DMS 273 (cell line): ENCODE measurements around the gene HOXD12.
A peak's percentile ranks its signal among the peaks of the same experiment; 100 is the strongest.

Experiments used
- DNase-seq: peaks from one replicate; lab custom pipeline; 2025; ENCODE audit not compliant: unreplicated experiment; lab: John Stamatoyannopoulos, UW

The HOXD12 gene

DNA sequence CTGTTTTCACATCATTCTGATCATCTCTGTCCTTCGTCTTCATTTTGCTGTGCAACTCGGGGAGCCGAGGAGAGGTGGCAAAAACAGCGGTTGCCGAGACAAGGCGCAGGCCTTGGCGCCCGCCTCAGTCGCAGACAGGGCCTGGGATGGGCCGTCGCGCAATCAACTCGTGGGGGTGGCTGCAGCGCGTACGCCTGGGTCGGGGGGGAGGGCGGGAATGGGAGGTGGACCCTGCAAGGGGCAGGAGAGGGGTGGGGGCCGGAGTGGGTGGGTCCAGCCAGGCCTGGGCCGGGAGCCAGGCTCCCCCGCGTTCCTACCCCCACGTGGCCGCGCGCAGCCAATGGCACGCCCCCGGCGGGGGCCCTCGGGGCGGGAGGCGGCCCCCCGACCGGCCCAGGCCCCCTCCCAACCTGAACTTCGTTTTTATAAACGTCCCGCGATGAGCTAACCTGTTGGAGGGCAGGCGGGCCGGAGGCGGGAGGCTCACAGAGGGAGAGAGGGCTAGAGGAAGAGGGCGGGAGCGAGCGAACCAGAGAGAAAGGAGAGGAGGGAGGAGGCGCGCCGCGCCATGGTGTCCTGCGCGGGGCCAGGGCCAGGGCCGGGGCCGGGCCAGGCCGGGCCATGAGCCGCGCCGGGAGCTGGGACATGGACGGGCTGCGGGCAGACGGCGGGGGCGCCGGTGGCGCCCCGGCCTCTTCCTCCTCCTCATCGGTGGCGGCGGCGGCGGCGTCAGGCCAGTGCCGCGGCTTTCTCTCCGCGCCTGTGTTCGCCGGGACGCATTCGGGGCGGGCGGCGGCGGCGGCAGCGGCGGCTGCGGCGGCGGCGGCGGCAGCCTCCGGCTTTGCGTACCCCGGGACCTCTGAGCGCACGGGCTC, 7.1 kb upstream of the HOXD12 start, which contains the start of gene HOXD13:
TSS of gene HOXD13 (plus strand) at position 452 of the 875 bp plus-strand sequence. CDS start at position 622, 170 bp downstream.
- DNase-seq = peak; percentile 80

DNA sequence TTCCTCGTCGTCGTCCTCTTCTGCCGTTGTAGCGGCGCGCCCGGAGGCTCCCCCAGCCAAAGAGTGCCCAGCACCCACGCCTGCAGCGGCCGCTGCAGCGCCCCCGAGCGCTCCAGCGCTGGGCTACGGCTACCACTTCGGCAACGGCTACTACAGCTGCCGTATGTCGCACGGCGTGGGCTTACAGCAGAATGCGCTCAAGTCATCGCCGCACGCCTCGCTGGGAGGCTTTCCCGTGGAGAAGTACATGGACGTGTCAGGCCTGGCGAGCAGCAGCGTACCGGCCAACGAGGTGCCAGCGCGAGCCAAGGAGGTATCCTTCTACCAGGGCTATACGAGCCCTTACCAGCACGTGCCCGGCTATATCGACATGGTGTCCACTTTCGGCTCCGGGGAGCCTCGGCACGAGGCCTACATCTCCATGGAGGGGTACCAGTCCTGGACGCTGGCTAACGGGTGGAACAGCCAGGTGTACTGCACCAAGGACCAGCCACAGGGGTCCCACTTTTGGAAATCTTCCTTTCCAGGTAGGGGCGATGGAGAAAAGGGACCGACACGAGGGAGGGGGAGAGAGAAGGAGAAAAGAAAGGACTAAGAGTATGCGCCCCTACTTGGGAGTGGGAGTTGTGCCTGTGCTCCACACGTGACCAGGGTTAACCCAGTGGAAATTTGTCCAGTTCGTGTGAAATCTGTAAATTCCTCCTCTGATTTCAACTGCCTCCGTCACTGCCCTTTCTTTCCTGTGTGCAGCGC, 6.3 kb upstream of the HOXD12 start:
- peak; percentile 81 for DNase-seq

DNA sequence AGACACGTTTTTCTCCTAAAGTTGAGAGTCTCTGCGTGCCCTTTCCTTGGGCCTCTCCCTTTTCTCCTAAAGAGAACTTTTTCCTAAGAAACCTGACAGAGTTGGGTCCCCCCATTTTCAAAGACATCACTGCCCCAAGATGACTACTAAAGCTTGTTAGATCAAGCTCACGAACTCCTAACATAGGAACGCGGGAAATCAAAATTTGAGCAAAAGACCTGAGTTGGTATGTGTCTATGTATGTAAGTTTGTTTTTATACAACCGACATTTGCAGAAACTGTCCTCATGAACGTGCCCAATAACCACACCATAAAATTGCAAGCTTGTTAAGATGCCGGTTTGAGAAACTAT, 5.7 kb upstream of the HOXD12 start:
- no peak for DNase-seq

DNA sequence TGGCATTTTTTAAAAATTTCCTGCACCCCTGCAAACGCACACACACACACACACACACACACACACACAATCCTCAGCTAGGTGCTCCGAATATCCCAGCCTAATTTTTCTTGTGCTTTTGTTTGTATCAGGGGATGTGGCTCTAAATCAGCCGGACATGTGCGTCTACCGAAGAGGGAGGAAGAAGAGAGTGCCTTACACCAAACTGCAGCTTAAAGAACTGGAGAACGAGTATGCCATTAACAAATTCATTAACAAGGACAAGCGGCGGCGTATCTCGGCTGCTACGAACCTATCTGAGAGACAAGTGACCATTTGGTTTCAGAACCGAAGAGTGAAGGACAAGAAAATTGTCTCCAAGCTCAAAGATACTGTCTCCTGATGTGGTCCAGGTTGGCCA, 5.2 kb upstream of the HOXD12 start:
- peak; percentile 44 for DNase-seq

DNA sequence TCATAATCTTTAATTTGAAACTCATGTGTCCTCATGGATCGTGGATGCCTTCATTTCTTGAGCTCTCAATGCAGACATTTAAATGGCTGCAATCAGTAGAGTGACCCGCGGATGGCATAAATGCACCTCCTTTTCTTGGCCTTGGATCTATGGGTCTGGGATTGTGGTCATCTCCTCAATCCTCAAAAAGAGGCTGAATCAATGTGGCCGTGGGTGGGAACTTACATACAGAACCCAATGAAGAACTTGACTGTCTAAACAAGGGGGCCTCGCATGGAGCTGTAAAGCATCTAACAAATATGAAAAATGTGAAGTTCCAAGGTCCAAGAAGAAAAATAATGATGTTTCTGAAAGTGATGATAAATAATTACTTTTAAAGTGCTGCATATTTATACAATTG, 4.2 kb upstream of the HOXD12 start:
- no peak for DNase-seq

DNA sequence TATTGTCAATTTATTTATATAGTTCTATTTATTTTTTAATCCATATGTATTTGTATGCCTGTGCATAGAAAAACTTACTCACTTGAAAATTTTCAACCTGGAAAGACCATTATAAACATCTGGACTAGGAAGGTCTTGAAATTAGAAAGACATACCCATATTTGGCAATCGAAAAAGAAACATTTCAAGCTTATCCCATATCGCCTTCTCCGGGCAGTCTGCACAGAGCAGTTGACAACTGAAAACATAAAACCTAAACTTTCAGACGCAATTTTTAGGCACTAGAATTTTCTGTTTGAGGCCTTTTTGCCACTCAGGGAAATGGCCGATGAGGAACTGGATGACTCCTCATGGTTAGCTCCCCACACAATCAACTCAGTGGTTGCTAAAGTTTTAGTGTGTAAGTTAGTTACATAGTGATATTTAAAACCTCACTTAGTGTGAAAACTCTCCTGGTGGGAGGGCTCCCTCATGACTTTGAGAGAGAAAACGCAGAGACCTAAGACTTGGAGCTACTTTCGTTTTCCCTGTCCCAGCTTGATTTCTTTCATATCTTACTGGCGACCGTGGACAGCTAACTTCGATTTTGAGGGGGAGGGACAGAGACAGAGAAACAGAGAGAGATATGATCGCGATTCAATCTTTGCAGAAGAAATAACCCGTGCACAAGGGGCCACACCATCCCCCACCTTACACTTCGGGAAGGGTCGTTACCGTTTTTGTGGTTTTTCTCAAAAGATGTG, 3.2 kb upstream of the HOXD12 start:
- DNase-seq = no peak

DNA sequence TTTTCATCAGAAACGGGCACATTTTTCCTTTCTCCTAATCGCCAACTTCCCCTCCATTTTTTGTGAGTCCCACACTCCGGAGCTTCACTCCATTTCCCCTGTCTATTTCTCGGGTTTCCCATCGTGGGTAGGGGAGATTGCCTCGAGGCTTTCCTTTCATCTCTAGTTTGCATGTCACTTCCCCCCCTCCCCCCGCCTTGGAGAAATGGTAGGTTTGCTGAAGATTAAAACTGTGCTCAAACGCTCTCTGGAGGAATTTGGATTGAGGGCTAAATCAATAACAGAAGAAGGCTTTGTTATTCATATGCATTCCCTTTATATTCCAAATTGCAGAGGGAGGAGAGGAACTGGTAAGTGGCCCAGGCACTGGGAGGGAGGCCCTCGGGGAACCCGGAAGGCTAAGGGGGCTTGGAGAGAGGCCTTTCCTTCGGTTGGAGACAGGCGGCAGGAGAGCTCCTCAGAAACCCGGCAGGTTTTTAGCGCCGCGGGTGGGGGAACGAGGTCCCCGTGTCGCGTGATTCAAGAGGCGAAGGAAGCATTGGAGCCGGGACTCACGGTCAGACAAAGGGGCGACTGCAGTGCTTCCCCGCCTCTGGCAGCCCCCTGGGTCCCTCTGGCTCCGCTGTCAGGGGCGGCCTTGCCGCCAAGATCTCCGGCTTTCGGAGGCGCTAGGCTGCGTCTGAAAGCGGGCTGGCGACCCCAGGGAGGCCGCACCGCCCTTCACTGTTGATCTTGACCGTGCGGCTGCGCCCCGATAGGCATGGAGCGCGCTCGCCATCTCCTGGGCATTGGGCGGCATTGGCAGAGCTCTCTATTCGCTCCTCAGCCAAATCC, 2.4 kb upstream of the HOXD12 start:
- peak; percentile 95 for DNase-seq

DNA sequence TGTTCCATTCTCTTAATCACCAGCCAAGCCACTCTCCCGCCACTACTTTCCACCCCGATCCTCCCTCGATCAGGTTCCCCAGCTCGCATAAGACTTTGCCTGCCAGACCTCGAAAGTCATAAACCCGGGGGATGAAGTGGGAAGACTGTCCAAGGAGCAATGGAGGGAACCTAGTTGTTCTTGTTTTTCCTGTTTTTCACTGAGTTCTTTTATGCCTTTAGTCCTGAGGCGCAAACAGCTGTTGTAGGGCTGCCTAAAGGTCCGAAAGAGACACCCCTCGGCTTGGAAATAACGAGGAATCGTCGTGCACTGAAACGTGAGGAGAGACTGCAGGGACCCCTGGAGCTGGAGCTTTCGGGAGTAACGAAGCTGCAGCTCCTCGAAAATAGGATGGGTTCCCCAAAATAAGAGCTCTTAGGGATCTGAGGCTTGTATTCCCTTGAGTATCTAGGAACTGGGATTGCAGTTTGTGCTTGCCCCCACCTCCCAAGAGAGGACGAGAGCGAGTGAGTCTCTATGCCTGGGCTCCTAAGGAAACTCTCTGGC, 1.7 kb upstream of the HOXD12 start:
- no peak for DNase-seq

DNA sequence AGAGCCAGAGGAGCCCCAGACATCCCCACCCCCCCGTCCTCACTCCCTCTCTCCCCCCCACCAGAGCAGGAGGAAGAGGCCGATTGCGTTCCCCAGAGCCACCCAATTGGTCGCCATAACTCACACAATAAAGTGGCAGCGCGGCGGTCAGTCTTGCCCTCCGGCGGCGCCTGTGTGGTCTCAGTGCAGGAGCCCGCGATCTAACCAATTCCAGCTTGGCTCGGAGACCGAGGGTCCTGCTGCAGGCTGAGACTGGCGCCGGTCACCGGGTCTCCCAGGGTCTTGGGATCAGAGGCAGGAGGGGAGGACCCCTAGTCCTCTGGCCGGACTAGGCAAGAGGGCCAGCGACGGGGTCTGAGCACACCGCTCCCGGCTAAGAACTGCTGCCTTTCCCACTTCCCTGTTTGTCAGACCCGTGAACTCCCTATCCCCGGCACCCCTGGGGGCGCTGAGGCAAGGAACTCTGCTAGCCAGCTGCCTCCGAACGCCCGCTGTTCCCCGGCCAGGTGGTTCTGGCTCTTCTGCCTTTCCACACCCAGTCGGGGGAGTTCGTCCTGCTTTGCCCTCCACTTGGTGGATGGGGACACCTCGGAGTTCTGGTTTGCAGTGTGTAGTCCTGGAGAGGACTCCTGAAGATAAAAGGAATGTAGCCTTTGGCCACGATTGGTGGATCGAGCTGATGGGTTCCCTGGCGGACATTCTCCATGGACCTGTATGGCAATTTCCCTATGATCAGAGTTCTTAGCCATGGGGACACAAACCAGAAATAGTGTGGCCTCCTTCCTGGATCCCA, 1.0 kb upstream of the HOXD12 start:
- DNase-seq = peak; percentile 43

DNA sequence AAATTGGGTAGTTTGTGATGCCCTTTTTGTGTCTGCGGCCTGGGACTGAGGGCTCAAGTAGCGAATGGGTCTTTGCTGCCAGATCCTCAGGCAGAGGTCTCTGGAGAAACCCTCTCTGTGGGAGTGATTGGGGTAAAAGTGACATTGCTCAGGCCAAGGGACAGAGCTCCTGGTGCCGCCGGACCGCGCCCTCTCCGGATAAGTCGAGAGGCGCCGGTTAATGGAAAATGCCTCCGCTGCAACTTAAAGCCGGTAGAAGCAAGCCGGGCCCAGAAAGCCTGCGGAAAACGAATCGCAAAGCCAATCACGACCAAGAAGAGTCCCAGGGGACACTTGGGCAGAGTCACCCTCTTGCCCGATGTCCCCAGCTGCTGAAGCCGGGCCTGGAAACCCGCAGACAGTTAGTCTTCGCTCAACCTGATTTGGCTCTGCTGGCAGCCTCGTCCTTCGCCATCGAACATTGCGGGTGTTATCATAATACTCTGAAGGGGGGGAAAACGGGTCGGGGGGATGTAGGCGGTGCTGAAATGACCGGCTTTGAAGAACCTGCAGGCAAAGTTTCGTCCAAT, 352 bp upstream of the HOXD12 start:
- DNase-seq = no peak

DNA sequence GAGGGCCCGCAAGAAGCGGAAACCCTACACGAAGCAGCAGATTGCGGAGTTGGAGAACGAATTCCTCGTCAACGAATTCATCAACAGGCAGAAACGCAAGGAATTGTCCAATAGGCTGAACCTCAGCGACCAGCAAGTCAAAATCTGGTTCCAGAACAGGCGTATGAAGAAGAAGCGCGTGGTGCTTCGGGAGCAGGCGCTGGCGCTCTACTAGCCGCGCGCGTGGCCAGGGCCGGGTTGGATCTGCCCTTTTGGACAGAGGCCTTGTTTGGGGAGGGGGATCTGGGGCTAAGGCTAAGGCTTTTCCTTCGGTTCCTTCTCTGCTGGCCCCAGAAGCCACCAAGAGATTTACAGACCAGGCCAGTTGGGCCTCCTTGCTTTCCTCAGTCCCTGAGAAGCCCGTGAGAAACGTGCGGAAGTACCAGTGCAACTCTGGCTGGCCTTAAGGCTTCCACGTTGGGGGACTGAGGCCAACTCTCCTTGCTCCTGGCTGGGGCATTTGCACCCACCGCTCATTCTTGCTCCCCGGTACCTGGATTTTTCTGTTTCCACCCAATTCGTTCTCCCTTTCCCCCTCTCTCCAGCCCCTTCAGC, 1.0 kb downstream of the HOXD12 start:
- no peak for DNase-seq

DNA sequence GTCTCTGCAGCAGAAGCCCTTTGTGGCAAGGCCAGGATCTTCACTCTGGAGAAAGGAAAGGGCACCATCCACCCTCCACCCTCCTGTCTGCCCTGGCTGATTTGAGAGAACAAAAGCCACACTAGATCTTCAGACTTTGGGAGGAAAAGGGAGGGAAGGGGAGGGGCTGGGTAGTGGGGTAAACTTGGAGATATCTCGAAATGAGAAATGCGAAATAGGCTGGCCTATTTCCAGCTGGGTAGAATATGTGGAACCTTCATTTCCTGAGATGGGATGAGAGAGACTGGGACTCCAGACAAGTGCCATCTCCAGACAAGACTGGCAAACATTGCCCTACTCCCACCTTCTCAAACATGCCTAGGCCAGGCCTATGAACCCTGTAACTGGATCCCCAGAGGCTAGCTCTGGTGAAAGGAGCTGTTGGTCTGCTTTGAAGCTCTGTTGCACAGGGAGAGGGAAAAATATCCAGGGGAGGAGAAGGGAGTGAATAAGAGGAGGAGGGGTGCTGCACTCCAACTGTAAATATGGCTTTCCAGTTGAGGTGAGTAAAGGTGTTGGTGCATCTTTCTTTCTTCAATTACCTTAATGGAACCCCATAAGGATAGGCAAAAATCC, 1.7 kb downstream of the HOXD12 start:
- DNase-seq = no peak

DNA sequence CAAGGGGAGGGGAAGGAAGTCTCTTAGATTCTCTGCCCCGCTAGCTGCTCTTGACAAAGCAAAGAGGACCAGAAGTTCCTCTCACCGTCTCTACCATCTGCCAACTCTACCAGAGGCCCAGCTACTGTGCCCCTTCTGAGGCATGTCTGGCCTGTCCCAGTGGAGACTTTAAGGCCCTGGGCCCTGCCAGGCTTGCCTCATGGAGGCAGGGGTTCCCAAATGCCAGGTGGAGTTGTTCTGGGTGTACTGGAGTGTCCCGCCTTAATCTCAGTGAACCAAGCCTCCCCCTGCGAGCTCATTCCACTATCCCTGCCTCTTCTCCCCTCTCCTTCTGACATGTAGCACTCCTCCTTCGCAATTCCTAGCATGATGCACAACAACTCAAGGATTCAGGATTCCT, 2.2 kb downstream of the HOXD12 start:
- no peak for DNase-seq

DNA sequence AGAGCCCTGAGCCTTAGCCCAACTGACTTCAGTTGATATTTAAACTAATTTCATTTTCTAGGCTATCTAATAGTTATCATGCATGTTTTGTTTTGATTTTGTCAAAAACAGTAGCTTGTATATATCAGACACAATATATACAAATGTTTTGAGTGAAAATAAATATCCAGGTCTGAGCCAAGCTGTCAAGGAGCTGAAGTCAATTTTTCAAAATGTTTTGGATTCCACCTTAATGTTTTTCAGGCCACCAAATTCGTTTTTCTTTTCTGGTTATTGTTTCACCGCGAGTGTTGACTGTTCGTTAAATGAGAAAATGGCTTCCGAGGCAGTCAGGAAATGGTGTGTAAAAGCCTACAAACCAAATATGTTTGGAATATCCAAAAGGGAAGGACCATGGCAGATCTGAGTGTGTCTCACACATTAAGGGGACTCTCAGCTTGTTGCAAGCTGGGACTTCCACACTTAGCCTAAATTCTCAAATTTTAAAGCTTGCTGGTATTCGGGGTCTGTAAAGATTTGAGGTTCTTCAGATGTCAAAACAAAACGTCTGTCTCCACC, 2.8 kb downstream of the HOXD12 start:
- no peak for DNase-seq

DNA sequence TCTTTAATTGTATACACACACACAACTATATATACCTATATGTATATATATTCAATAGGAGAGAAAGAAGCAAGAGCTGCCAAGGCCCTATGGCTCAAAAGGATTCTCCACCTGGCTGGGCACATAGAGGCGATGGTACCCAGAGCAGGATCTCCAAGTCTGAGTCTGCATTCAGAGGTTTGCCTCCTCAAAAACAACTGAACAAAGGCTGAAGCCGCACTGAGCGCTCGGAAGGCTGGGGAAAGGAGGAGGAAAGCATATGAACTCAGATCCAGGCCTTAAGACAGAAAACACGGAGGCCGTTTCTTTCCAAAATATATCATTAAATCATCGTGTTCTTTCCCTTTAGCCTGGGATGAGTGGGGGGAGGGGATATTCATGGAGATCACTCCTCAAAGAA, 3.6 kb downstream of the HOXD12 start:
- DNase-seq = no peak

DNA sequence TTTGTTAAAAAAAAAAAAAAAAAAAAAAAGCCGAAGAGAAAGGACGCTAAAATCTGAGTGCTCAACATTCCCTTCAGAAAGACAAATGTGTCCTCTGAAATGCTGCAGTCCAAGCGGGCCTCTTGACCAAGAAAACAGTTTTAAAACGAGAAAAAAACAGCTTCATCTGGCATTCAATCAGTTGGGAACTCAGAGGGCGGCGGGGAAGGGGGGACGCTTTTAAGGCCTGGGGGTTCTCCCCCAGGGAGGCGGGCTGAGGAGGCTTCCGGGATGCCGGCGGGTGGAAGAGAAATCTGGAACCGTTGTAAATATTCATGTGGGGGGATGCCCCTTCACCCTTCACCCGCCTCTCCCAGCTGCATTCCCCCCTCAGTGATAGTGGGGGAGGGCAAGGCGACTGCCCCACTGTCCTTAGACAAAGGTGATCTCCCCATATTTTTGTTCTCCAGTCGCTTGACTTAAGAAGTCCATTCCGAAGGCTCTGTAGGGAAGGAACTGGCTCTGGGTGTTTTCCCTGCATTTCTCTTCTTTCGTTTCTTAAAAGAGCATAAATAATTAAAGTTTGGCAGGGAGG, 4.2 kb downstream of the HOXD12 start:
- DNase-seq = no peak

DNA sequence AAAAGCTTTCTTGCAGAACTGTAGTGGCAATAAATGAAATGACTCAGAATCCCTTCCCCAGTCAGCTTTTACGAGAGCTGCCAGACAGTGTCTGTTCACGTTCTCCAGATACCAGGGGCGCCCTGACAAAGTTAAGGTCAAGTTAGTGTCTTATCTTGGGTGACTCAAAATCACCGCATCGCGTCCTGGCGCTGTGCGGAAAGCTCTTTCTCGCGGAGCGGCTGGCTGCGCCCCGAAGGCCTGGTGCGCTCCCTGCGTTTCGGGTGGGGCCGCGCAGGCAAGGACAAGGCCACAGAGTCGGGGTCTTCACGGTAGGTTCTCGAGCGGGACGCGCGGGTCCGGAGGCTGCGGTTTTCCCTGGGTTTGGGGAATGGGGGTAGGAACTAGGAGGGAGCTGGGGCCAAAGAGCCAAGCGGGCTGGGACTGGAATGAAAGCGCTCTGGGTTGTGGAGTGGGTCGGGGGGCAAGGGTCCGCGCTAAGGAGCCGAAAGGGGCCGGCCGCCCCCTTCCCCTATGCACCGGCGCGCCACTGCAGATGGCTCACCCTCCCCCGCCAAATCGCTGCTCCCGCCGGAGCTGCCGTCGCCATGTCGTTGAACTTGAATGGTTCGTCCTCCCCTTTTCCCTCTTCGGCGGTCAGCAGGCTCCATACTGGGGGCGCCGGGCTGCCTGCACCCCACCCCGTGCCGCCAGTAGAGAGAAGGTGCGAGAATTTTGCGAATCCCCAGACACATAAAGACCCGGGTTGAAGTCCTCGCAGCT, 4.9 kb downstream of the HOXD12 start:
- no peak for DNase-seq
